D341Med (cell line): Measurements from ENCODE around the gene SULF2.

Experiments used
- DNase-seq: peaks from one replicate; pipeline ENCODE4 v3.0.0; 2012; ENCODE audit warnings: low spot score

Gene SULF2

DNA sequence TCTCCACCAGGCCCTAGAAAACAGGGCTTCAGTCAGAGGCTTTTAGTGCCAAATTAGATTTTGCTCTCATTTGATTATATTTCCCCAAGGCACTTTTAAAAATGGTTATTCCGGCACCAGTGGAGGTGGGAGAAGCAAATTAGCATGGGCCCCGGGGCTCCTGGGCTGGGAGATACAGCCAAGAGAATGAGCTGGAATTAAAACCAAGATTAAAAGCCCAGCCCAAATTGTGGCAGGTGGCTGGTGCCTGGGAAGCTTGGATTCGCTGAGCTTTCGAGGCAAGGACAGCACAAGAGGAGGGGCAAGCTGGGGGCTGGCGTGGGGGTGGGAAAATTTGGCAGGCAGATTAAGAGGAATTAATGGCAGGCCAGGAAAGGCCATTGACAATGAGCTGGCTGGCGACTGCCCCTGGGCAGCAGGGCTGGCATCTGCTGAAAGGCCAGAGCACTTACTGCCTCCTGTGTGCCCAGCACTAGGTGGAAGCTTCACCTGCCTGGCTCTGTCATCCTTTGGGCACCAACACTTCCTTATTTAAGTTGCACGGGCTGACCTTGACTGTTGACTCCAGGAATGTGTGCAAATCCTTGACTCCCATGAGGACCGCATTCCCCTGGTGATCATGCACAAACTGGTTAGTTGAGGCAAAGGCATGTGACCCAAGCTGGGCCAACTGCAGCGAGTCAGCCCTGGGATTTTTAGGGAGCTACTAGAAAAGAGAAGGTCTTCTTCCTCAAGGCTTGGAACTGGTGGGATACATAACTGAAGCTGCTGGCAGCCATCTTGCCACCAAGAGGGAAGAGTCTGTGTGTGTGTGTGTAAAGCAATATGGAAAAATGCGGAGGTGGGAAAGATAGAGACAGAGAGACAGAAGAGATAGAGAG lies 76.1 kb downstream of the SULF2 start:
- DNase-seq: peak; percentile 50

DNA sequence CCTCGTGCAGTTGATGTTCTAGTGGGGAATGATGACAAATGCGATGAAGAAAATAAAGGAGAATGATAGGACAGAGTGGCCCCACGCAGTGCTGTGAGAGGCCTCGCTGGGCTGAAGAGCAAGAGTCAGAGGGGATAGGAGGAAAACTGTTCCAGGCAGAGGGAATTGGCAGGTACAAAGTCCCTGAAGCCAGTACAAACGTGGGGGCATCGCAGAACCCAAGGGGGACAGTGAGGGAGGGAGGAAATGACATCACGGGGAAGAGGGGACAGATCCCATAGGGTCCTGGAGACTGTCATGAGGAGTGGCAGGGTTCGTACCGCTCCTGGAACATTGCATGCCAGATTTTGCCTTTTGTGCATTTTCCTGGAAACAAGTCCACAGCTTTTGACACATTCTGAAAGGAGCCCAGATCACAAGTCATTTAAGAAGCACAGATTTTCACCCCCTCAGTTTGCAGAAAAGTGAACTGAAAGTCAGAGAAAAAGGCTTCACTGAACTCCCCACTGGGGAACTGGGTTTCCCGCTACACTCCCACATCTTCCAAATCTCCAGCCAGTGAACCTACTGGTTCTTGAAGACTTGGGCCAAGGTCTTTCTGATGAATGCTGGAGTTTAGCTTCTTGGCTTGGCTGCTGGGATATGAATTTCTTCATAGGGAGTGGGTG lies 77.0 kb downstream of the SULF2 start:
- no peak for DNase-seq

DNA sequence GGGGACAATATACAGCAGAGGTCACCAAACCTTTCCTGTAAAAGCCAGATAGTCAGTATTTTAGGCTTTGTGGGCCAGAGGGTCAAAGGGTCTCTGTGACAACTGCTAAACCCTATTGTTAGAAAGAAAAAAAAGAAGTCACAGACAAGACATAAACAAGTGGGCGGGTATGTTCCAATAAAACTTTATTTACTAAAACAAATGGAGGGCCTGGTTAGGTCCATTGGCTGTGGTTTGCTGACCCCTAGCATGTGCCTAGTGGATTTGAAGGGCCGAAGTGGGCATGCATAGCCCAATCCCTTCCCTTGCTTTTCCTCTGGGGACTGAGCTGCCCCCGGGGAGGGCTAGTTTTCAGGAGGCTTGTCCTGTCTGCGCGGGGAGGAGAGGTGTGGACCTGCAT lies 78.9 kb downstream of the SULF2 start:
- no peak for DNase-seq

- no peak for DNase-seq
Observed at GRCh38 chr20:47705497-47705856, 79.8 kb downstream of the SULF2 start.

DNA sequence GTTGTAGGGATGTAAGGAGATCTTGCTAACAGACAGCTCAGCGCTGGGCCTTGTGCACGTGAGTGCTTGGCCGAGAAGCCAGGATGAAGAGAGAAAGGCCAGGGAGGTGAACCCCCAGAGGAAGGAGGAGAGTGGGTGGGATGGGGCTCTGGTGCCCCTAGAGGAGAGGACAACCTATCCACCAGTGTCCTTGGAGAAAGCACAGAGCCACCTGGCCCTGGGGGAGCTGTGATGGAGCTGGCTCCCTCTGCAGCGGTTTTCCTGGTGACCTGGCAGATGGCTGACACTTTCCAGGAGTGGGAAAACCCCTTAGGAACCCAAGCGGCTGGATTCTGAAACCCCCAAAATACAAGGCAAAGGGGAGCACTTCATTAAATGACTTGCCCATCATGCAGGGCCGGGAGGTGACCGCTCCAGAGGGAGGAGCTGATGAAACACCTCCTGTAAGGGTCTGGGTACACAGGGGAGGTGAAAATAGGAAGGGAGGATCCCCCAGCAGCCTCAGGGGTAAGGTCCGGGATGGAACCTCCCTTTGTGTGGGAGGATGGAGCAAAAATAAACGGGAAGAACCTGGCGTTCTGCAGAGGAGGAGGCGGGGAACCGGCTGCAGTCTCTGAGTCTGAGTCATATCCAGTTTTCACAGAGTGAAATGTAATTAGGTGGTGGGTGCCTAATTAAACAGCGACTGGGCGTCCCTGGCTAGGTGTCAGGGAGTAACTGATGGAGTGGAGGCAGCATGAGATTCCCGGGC lies 80.4 kb downstream of the SULF2 start:
- no peak for DNase-seq

DNA sequence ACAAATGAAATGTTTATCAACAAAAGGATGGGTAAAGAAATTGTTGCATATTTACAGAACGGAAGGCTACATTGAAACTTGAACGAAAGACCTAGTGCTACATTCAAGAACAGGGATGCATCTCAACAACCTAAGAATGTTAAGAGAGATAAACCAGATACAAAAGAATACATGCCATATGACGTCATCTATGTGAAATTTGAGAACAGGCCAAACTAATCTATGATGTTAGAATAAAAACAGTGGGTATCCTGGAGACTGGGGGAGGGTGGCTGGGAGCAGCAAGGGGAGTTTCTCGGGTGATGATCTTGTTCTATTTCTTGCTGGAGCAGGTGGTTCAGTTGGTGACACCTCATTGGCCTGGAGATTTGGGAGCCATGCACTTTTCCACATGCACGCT lies 81.5 kb downstream of the SULF2 start:
- no peak for DNase-seq

GRCh38 chr20:47701612-47702011 lies 83.7 kb downstream of the SULF2 start:
- DNase-seq: no peak

GRCh38 chr20:47700327-47700726 lies 85.0 kb downstream of the SULF2 start:
- no peak for DNase-seq

- DNase-seq: no peak
Observed at GRCh38 chr20:47699818-47700217, 85.5 kb downstream of the SULF2 start.

GRCh38 chr20:47698142-47698541 lies 87.1 kb downstream of the SULF2 start:
- DNase-seq: no peak

GRCh38 chr20:47696856-47697255 lies 88.4 kb downstream of the SULF2 start:
- DNase-seq: no peak

DNA sequence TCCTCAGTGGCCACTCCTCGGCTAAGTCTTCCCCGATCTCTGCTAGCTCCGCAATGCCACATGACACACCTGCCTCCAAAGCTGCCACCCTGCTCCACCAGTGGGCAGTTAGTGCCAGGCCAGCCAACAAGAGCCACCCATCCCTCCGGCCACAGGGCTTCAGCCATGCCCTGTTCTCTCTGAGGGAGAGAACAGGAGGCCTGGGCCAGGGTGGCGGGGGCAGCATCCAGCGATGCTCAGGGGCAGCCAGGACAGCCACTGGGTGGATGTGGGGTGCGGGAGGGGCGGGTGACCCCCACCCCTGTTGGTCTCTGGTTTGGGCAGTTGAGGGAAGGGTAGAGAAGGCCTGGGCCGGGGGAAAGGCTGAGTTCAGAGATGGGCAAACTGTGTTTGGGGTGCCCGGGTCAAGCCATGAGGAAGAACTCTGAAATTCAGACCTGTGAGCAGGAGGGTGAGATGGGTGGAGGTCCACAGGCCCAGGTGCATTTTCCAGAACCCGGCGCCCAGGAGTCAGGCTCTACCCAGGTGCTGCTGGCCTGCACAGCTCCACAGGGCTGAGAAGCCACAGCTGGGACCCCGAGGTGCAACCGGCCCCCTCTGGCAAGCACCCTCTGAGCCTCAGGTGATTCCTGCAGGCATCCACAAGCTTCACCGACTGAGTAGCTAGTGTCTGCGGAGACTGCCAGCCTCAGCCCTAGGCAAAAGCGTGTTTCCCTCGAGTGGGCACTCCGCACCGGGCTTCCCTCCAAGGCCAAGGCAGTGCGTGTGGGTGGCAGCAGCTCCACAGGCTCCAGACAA lies 91.1 kb downstream of the SULF2 start:
- no peak for DNase-seq

DNA sequence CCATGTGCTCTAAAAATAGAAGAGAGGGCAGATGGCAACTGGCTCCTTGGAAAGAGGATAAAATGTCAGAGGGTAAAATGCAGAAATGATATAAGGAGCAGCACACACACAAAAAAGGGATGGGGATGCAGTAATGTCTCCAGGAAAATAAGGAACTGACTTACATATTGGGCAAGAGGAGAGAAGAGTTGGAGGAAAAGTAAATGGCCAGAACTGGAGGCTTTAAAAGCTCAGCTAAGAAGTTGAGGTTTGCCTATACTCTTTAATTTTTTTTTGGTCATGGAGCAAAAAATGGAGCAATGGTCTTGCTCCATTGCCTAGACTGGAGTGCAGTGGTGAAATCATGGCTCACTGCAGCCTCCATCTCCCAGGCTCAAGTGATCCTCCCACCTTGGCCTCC lies 93.7 kb downstream of the SULF2 start:
- DNase-seq: no peak

- DNase-seq: no peak
Observed at GRCh38 chr20:47689731-47690130, 95.5 kb downstream of the SULF2 start.

GRCh38 chr20:47688385-47689381 lies 96.6 kb downstream of the SULF2 start:
- no peak for DNase-seq

GRCh38 chr20:47687095-47687987 lies 97.9 kb downstream of the SULF2 start:
- no peak for DNase-seq

DNA sequence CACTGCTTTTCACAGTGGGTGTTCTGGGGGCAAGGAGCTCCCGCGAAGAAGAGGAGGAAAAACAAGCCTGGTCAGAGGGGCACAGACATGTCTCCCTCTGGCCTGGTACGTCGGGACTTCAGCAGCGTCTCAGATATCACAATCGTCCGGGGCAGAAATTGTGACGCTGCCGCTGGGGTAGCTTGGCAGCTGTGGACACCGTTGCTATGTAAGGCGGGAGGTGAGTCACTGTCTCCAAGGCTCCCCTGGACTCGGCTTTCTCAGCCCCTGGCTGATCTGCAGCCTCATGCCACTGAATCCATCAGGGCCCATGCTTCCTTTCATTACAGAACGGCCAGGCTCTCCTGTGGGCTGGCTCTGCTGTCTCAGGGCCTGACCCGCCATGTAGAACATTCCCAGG lies 98.7 kb downstream of the SULF2 start:
- no peak for DNase-seq

DNA sequence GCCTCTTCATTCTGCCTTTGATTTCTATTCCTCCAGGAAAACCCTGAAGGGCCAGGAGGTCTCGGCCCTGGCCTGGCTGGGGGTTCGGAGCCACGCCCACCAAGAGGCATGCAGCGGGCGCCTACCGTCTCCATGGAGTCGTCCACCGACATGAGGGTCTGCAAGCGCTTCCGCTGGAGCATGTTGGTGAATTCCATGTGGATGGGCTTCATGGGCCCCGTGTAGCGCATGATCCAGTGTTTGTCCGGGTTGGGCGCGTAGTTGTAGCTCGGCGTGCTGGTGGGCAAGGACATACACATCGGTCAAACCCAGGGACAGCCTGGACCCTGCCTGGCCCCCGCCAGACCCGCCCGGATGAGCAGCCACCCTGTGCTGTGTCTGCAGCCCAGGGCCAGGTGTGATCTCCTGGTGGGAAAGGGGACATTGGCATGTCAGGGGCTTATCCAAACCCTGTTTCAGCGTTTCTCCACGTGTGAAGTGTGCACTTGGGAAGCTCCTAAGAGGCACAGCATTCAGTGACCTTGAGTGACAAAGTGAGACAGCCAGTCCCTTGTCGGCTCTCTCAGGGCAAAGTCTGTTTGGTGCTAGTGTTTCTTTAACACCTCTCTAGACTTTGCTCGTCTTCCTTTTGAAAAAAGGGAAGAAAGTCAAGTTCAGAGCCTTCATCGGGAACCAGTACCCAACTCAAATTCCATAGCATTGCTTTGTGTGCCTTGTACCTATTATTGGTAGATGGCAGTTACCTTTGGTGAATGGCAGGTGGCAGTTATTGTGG lies 100.8 kb downstream of the SULF2 start:
- DNase-seq: no peak

- no peak for DNase-seq
Observed at GRCh38 chr20:47682916-47683315, 102.4 kb downstream of the SULF2 start.
